K562 (cell line): Measurements from ENCODE around the gene OR10J5. TPM values are rescaled to one million over a fixed set of nuclear protein-coding genes. Genes with fewer than 3 reads are reported as not detected.

Experiments
- ATAC-seq: fragments of 200-7000 bp; cut with Tn5 transposase; 3 replicates; pipeline ENCODE4 v1.9.1; 2020; ENCODE audit warnings: moderate library complexity
- BruUV-seq: library from RNA; stranded (reverse); fragments of 400-500 nt; replicated peaks from 2 replicates; lab custom pipeline; 2021; lab: Mats Ljungman, UMichigan
- CTCF ChIA-PET: fragments of 300-600 bp; formaldehyde crosslinking; extraction: SDS; loops from one replicate; lab custom pipeline; 2021; ENCODE audit warnings: low intra/inter-chr PET ratio; lab: Yijun Ruan, JAX
- POLR2A ChIA-PET: fragments of 300-600, 350-650 bp; sonication (Branson Sonifier 250); formaldehyde crosslinking; extraction: SDS; loops from one replicate; lab custom pipeline; 2021; ENCODE audit warnings: antibody characterized with exemption, inconsistent platforms; lab: Yijun Ruan, JAX
- DNase-seq, 4 experiments: peaks; one replicate each; pipeline versions ENCODE4 v3.0.0 to v3.0.0-alpha.2; 2011 to 2018; ENCODE audit warnings: low spot score in 3 of 4, mixed read lengths in 3 of 4; ENCODE audit errors: extremely low read depth in 1 of 4
- FAIRE-seq: peaks from 2 replicates; lab custom pipeline; 2011; peaks lifted over from hg19 to GRCh38; lab: Jason Lieb, UNC
- H2AFZ ChIP-seq: 2 replicates; pipeline ENCODE4 v1.6.0; 2011; ENCODE audit warnings: low read depth, low read length, control low read depth, inconsistent platforms
- H3K27ac ChIP-seq: fragments of 200-600 bp; 3 replicates; pipeline ENCODE4 v1.8.0; 2011; ENCODE audit warnings: low read depth, mild to moderate bottlenecking, control low read depth, inconsistent platforms, low read length, moderate library complexity, mixed read lengths; ENCODE audit errors: extremely low read depth
- H3K27me3 ChIP-seq, 2 experiments: fragments of 300-600 bp in 1 of 2; 2 replicates in 1 of 2; 3 replicates in 1 of 2; pipeline versions ENCODE4 v1.6.0 to v1.8.0; 2011; ENCODE audit warnings: inconsistent platforms in 2 of 2, low read length in 2 of 2, mild to moderate bottlenecking in 1 of 2, mixed read lengths in 1 of 2, moderate library complexity in 1 of 2; ENCODE audit not compliant: control insufficient read depth in 2 of 2, insufficient read depth in 2 of 2
- H3K36me3 ChIP-seq: fragments of 300-600 bp; 3 replicates; pipeline ENCODE4 v1.8.0; 2011; ENCODE audit warnings: mild to moderate bottlenecking, low read length, inconsistent platforms; ENCODE audit not compliant: control insufficient read depth, insufficient read depth
- H3K4me1 ChIP-seq, 2 experiments: fragments of 200-600 bp in 1 of 2; replicated peaks in 1 of 2; 2 replicates in 1 of 2; 3 replicates in 1 of 2; pipeline versions ENCODE4 v1.5.1 to v1.8.0; 2011; ENCODE audit warnings: inconsistent platforms in 2 of 2, low read length in 2 of 2, mild to moderate bottlenecking in 1 of 2, mixed read lengths in 1 of 2, moderate library complexity in 1 of 2; ENCODE audit not compliant: control insufficient read depth in 2 of 2, insufficient read depth in 2 of 2
- H3K4me2 ChIP-seq: 2 replicates; pipeline ENCODE4 v1.6.1; 2011; ENCODE audit warnings: low read length, control low read depth, inconsistent platforms, mixed read lengths; ENCODE audit not compliant: insufficient read depth
- H3K4me3 ChIP-seq: fragments of 200-600 bp; sonication (generic), shearing (Covaris generic); 2 replicates; pipeline ENCODE4 v1.5.1; 2016; ENCODE audit warnings: control low read depth, inconsistent platforms
- H3K79me2 ChIP-seq: fragments of 200-600 bp; 3 replicates; pipeline ENCODE4 v1.8.0; 2011; ENCODE audit warnings: low read length, inconsistent platforms; ENCODE audit not compliant: control insufficient read depth, insufficient read depth
- H3K9ac ChIP-seq, 2 experiments: 2 replicates each; pipeline versions ENCODE4 v1.6.0 to v1.6.1; 2011; ENCODE audit warnings: low read depth in 2 of 2, low read length in 2 of 2, control low read depth in 1 of 2, inconsistent platforms in 1 of 2, mild to moderate bottlenecking in 1 of 2, mixed read lengths in 1 of 2; ENCODE audit not compliant: insufficient read depth in 1 of 2
- H3K9me1 ChIP-seq: one replicate; pipeline ENCODE4 v1.6.0; 2011; ENCODE audit warnings: inconsistent platforms, mild to moderate bottlenecking, low read length, moderate library complexity; ENCODE audit not compliant: control insufficient read depth, insufficient read depth
- H3K9me3 ChIP-seq: replicated peaks from 2 replicates; pipeline ENCODE4 v1.5.1; 2011; ENCODE audit warnings: low read depth, low read length, inconsistent platforms; ENCODE audit not compliant: control insufficient read depth, insufficient read depth
- H4K20me1 ChIP-seq: replicated peaks from 2 replicates; pipeline ENCODE4 v1.6.1; 2011; ENCODE audit warnings: low read length, inconsistent platforms, mixed read lengths; ENCODE audit not compliant: control insufficient read depth, insufficient read depth
- BCOR ChIP-seq: fragments of 450-650 bp; IDR thresholded peaks from 2 replicates; pipeline ENCODE4 v1.6.1; 2016
- ELK3 ChIP-seq: fragments of 450-650 bp; formaldehyde crosslinking; IDR thresholded peaks from 2 replicates; pipeline ENCODE4 v1.4.0; 2020; ENCODE audit warnings: mild to moderate bottlenecking
- GMEB1 ChIP-seq: fragments of 250-450 bp; sonication (Bioruptor Pico); IDR thresholded peaks from 2 replicates; pipeline ENCODE4 v1.4.0; 2020; ENCODE audit warnings: mild to moderate bottlenecking
- MYNN ChIP-seq, 2 experiments: sonication (generic); formaldehyde crosslinking in 1 of 2; IDR thresholded peaks; 2 replicates each; pipeline versions ENCODE4 v1.5.0 to v1.6.1; 2016 to 2020; ENCODE audit warnings: antibody characterized with exemption in 1 of 2, missing genetic modification reagents in 1 of 2
- U2AF1 ChIP-seq: fragments of 200-400 bp; formaldehyde crosslinking; optimal IDR thresholded peaks from 2 replicates; pipeline ENCODE3; 2017; ENCODE audit warnings: mild to moderate bottlenecking, low read depth, low read length, moderate library complexity
- ZBTB1 ChIP-seq: sonication (generic); formaldehyde crosslinking; IDR thresholded peaks from 2 replicates; pipeline ENCODE4 v1.8.1; 2023; ENCODE audit warnings: missing genetic modification reagents, low read depth, mild to moderate bottlenecking, borderline replicate concordance
- ZNF395 ChIP-seq: fragments of 200-800 bp; sonication (Bioruptor generic); IDR thresholded peaks from 2 replicates; pipeline ENCODE4 v1.6.1; 2017; ENCODE audit warnings: missing genetic modification characterization, missing compliant biosample characterization
- ZNF740 ChIP-seq, 3 experiments: fragments of 200-800 bp in 1 of 3; sonication (Bioruptor generic) in 1 of 3; sonication (generic) in 1 of 3; formaldehyde crosslinking in 1 of 3; IDR thresholded peaks; 2 replicates each; pipeline versions ENCODE4 v1.6.1 to v1.8.0; 2016 to 2022; ENCODE audit warnings: mild to moderate bottlenecking in 2 of 3, missing compliant biosample characterization in 2 of 3, missing genetic modification characterization in 2 of 3, missing genetic modification reagents in 1 of 3
- ZSCAN29 ChIP-seq: fragments of 450-650 bp; IDR thresholded peaks from 2 replicates; pipeline ENCODE4 v1.6.1; 2017
- whole genome bisulfite sequencing: fragments of 100-300 bp; shearing (Covaris generic); methylation state at CpG from one replicate; pipeline ENCODE4 v1.1.6; 2016; ENCODE audit warnings: low coverage, mixed read lengths; ENCODE audit not compliant: insufficient coverage; ENCODE audit errors: missing lambda C conversion rate; 5-methylcytosine and 5-hydroxymethylcytosine counted together
- in situ Hi-C: fragments of 300-500 bp; cut with MboI; formaldehyde crosslinking; loops from 4 replicates; pipeline ENCODE4 v1.15.0; 2018; ENCODE audit warnings: inconsistent platforms, mixed read lengths
- intact Hi-C: fragments of 100-400 bp; cut with micrococcal nuclease; formaldehyde crosslinking; loops from 2 replicates; pipeline ENCODE4 v1.14.2; 2022
- polyA plus RNA-seq, 8 experiments: library from polyadenylated mRNA; depleted of rRNA in 4 of 8; stranded (reverse) in 5 of 8; unstranded in 3 of 8; fragments of >200 nt; fragmentation: Nextera tagmentation in 2 of 8; fragmentation: Illumina TruSeq in 1 of 8; extraction: Ambion mirVana in 2 of 8; extraction: Trizol in 1 of 8; gene quantifications; 2 replicates each; pipeline versions ENCODE4 v1.2.1 to v1.2.3, GENCODE V29; 2011 to 2014; ENCODE audit warnings: inconsistent platforms in 1 of 8, missing spikeins in 1 of 8
- total RNA-seq, 7 experiments: library from RNA; depleted of rRNA in 6 of 7; stranded (reverse); fragments of >200 nt in 6 of 7; fragmentation: Illumina TruSeq in 2 of 7; extraction: Trizol in 2 of 7; gene quantifications; 2 replicates each; pipeline versions ENCODE4 v1.2.1 to v1.2.3, GENCODE V29; 2011 to 2021; ENCODE audit warnings: low replicate concordance in 1 of 7
- TF ChIP-seq, protein P1 (sequence below): fragments of 450-650 bp; IDR thresholded peaks from 2 replicates; pipeline ENCODE4 v1.7.0; 2016; ENCODE audit warnings: borderline replicate concordance
- TF ChIP-seq, protein P2 (sequence below): fragments of 450-650 bp; IDR thresholded peaks from 2 replicates; pipeline ENCODE4 v1.6.1; 2016
- TF ChIP-seq, protein P3 (sequence below): fragments of 450-650 bp; formaldehyde crosslinking; IDR thresholded peaks from 2 replicates; pipeline ENCODE4 v1.4.0; 2020; ENCODE audit warnings: mild to moderate bottlenecking, moderate library complexity

Gene OR10J5
- total and polyA plus RNA-seq, 9 of the 15 experiments (the other 6 are each of a cell fraction or from before 2014, with no cell fraction given), result not detected

DNA sequence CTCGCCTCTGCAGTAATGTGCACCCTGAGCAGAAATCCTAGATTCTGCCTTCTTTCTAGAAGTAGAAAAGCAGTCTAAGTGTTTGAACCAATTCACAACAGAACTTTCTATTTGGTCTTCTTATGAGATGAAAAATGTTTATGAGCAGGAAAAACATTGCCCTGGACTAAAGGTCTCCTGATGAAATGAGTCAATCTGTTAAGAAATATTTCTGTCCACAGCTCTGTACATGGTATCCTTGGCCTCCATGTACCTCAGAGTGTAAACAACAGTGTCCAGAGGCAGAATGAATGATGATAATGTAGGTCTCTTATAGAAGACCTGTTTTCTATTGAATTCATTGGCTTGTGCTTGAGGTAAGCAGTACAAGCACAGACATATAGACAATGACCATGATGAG, 45.6 kb upstream of the OR10J5 start:
- H3K9me3 ChIP-seq, result no peaks in the 10 kb centered on the region
- TF ChIP-seq, protein P1, sequence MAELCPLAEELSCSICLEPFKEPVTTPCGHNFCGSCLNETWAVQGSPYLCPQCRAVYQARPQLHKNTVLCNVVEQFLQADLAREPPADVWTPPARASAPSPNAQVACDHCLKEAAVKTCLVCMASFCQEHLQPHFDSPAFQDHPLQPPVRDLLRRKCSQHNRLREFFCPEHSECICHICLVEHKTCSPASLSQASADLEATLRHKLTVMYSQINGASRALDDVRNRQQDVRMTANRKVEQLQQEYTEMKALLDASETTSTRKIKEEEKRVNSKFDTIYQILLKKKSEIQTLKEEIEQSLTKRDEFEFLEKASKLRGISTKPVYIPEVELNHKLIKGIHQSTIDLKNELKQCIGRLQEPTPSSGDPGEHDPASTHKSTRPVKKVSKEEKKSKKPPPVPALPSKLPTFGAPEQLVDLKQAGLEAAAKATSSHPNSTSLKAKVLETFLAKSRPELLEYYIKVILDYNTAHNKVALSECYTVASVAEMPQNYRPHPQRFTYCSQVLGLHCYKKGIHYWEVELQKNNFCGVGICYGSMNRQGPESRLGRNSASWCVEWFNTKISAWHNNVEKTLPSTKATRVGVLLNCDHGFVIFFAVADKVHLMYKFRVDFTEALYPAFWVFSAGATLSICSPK, result no peak
- TF ChIP-seq ZNF395 (CRISPR knock-in tag) (no peak), ZNF740 (CRISPR knock-in tag; IDR thresholded peaks at IDR 0.05) (no peak), ZNF740 (tag; IDR thresholded peaks at IDR 0.05) (no peak), ELK3 (CRISPR knock-in tag) (no peak), GMEB1 (no peak), BCOR (no peak), U2AF1 (no peak), MYNN (IDR thresholded peaks at IDR 0.05) (no peak), MYNN (CRISPR knock-in tag; IDR thresholded peaks at IDR 0.05) (no peak), ZBTB1 (no peak), ZSCAN29 (no peak)
- TF ChIP-seq, protein P2, sequence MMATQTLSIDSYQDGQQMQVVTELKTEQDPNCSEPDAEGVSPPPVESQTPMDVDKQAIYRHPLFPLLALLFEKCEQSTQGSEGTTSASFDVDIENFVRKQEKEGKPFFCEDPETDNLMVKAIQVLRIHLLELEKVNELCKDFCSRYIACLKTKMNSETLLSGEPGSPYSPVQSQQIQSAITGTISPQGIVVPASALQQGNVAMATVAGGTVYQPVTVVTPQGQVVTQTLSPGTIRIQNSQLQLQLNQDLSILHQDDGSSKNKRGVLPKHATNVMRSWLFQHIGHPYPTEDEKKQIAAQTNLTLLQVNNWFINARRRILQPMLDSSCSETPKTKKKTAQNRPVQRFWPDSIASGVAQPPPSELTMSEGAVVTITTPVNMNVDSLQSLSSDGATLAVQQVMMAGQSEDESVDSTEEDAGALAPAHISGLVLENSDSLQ, result no peak
- TF ChIP-seq, protein P3, sequence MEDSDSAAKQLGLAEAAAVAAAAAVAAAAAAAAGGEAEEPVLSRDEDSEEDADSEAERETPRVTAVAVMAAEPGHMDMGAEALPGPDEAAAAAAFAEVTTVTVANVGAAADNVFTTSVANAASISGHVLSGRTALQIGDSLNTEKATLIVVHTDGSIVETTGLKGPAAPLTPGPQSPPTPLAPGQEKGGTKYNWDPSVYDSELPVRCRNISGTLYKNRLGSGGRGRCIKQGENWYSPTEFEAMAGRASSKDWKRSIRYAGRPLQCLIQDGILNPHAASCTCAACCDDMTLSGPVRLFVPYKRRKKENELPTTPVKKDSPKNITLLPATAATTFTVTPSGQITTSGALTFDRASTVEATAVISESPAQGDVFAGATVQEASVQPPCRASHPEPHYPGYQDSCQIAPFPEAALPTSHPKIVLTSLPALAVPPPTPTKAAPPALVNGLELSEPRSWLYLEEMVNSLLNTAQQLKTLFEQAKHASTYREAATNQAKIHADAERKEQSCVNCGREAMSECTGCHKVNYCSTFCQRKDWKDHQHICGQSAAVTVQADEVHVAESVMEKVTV (CRISPR knock-in tag), result no peak

More for the DNA sequence above, 45.6 kb upstream of the OR10J5 start:
- ChIA-PET CTCF (no interaction called here), POLR2A (no interaction called here)
- H4K20me1 ChIP-seq, result no peaks in the 10 kb centered on the region
- no peaks in the 10 kb centered on the region for H3K79me2 ChIP-seq
- H3K9me1 ChIP-seq, result no peaks in the 10 kb centered on the region
- no peaks in the 10 kb centered on the region for H3K27me3 ChIP-seq
- H3K27ac ChIP-seq, result no peak overlapping the region
- in situ Hi-C loops, result no loop called here
- no peak for ATAC-seq
- no peak overlapping the region for H3K4me2 ChIP-seq
- intact Hi-C loops, result no loop called here
- no peak for FAIRE-seq
- H2AFZ ChIP-seq, result no peak overlapping the region
- no peak overlapping the region for H3K9ac ChIP-seq
- H3K4me1 ChIP-seq, result no peaks in the 10 kb centered on the region
- 0% methylated on average over 1 of the region's 1 CpG for WGBS
- H3K4me3 ChIP-seq, result no peak overlapping the region
- no peak for DNase-seq
- no peaks in the 10 kb centered on the region for H3K36me3 ChIP-seq
- no TSS peak for BruUV-seq
